ENCODE measurements around the gene PISD.

The PISD gene

GRCh38 chr22:31652911-31653684 lies 8.9 kb downstream of the PISD start:
- no peak for DNase-seq (ENCODE audit: low read depth in 2 of 2, low spot score in 1 of 2)

- no peak for DNase-seq (ENCODE audit: low read depth in 2 of 2, low spot score in 1 of 2)
These were observed 9.9 kb downstream of the PISD start for GRCh38 chr22:31652088-31652487.

- no peak for DNase-seq (ENCODE audit: low read depth in 2 of 2, low spot score in 1 of 2)
These were observed 10.4 kb downstream of the PISD start for GRCh38 chr22:31651664-31652063.

- DNase-seq (ENCODE audit: low read depth in 2 of 2, low spot score in 1 of 2) = no peak
These were observed 11.6 kb downstream of the PISD start for GRCh38 chr22:31650391-31650790.

- no peak for DNase-seq (ENCODE audit: low read depth in 2 of 2, low spot score in 1 of 2)
These were observed 14.3 kb downstream of the PISD start for GRCh38 chr22:31647523-31648320.

GRCh38 chr22:31647066-31647465 lies 14.9 kb downstream of the PISD start:
- no peak for DNase-seq (ENCODE audit: low read depth in 2 of 2, low spot score in 1 of 2)

GRCh38 chr22:31646186-31647019 lies 15.6 kb downstream of the PISD start:
- no peak for DNase-seq (ENCODE audit: low read depth in 2 of 2, low spot score in 1 of 2)

GRCh38 chr22:31639436-31640039 lies 22.5 kb downstream of the PISD start:
- DNase-seq (ENCODE audit: low read depth in 2 of 2, low spot score in 1 of 2) = no peak

- DNase-seq (ENCODE audit: low read depth in 2 of 2, low spot score in 1 of 2) = no peak
These were observed 24.0 kb downstream of the PISD start for GRCh38 chr22:31637891-31638618.

GRCh38 chr22:31637447-31637890 lies 24.5 kb downstream of the PISD start:
- no peak for DNase-seq (ENCODE audit: low read depth in 2 of 2, low spot score in 1 of 2)

- no peak for DNase-seq (ENCODE audit: low read depth in 2 of 2, low spot score in 1 of 2)
These were observed 26.2 kb downstream of the PISD start for GRCh38 chr22:31635638-31636306.

- no peak for DNase-seq (ENCODE audit: low read depth in 2 of 2, low spot score in 1 of 2)
These were observed 30.6 kb downstream of the PISD start for GRCh38 chr22:31631436-31631835.

- peak; percentile 64 to 82 for DNase-seq (ENCODE audit: low read depth in 2 of 2, low spot score in 1 of 2)
These were observed 31.4 kb downstream of the PISD start for GRCh38 chr22:31630331-31631329.

GRCh38 chr22:31629741-31630184 lies 32.3 kb downstream of the PISD start:
- DNase-seq (ENCODE audit: low read depth in 2 of 2, low spot score in 1 of 2) = no peak

- DNase-seq (ENCODE audit: low read depth in 2 of 2, low spot score in 1 of 2) = no peak
These were observed 32.9 kb downstream of the PISD start for GRCh38 chr22:31628969-31629708.

GRCh38 chr22:31628362-31628761 lies 33.7 kb downstream of the PISD start:
- DNase-seq (ENCODE audit: low read depth in 2 of 2, low spot score in 1 of 2) = no peak

GRCh38 chr22:31627223-31627731 lies 34.7 kb downstream of the PISD start:
- no peak for DNase-seq (ENCODE audit: low read depth in 2 of 2, low spot score in 1 of 2)
